Measurements from ENCODE around the gene BIVM.

DNA sequence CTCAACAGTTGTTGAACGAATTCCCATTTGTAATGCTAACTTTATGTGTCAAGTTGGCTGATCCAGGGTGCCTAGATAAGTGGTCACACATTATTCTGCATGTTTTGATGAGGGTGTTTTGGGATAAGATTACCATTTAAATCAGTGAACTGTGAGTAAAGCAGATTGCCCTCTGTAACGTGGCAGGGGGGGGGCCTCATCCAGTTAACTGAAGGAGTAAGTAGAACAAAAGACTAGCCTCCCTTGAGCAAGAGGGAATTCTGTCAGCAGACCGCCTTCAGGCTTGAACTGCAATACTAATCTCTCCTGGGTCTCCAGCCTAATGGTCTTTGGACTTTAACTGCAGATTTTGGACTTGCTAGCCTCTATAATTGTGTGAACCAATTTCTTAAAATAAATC, 21.2 kb upstream of the BIVM start:
- TF ChIP-seq GATA2 (IDR thresholded peaks at IDR 0.05; ENCODE audit: low read depth, low read length) (no peak), GATA3 (IDR thresholded peaks at IDR 0.05; ENCODE audit: low read depth, low read length) (no peak)
